Panc1 (cell line): ENCODE results near the gene CFAP299.

ENCODE experiments used
- POLR2AphosphoS5 ChIP-seq: IDR thresholded peaks from 2 replicates; pipeline ENCODE4 v1.6.1; 2012; ENCODE audit warnings: mild to moderate bottlenecking, low read depth, low read length, moderate library complexity
- SIN3A ChIP-seq: IDR thresholded peaks from 2 replicates; pipeline ENCODE4 v1.6.1; 2012; ENCODE audit warnings: low read depth, mild to moderate bottlenecking, low read length, moderate library complexity, borderline replicate concordance; ENCODE audit not compliant: insufficient read depth
- TCF7L2 ChIP-seq: IDR thresholded peaks from 2 replicates; pipeline ENCODE4 v1.6.1; 2011; ENCODE audit warnings: mild to moderate bottlenecking, low read depth, low read length, inconsistent platforms
- TF ChIP-seq, protein P1 (sequence below): fragments of 450-650 bp; IDR thresholded peaks from 2 replicates; pipeline ENCODE4 v1.5.1; 2017; ENCODE audit warnings: mild to moderate bottlenecking
- TF ChIP-seq, protein P2 (sequence below), 2 experiments: IDR thresholded peaks; 2 replicates each; pipeline ENCODE4 v1.6.1; 2011 to 2012; ENCODE audit warnings: low read depth in 2 of 2, control low read depth in 1 of 2, low read length in 1 of 2, mild to moderate bottlenecking in 1 of 2, moderate library complexity in 1 of 2; ENCODE audit not compliant: insufficient read depth in 1 of 2

DNA sequence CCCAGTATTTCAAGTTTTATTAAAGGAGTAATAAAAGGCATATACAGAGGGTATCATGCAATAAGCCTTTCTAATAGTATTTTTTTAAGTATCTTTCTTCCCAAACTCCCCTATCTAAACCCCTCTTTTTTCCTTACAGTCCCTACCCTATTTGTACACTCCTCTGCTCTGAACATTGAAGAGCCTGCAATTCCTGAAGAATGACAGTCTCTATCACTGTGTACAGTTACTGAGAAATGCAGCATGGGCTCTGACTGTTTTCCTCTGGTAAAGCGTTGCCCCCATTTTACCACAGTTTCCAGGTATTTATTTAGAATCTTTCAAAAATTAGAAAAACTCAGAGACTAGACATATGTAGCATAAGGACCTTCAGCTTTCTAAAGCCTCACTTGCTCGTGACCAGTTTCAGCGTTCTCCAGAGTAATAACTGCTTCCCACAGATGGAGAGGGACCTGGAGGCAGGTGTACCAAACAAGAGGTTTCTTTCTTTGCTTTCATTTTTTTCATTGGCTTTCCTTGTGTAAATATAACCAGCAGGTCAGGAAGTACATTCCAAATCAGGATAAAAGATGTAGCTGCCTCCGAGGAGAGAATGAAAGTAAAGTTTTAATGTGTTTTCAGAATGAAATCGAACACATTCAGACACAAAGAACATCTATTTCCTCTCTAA is 230.8 kb downstream of the CFAP299 start:
- TF ChIP-seq, protein P1, sequence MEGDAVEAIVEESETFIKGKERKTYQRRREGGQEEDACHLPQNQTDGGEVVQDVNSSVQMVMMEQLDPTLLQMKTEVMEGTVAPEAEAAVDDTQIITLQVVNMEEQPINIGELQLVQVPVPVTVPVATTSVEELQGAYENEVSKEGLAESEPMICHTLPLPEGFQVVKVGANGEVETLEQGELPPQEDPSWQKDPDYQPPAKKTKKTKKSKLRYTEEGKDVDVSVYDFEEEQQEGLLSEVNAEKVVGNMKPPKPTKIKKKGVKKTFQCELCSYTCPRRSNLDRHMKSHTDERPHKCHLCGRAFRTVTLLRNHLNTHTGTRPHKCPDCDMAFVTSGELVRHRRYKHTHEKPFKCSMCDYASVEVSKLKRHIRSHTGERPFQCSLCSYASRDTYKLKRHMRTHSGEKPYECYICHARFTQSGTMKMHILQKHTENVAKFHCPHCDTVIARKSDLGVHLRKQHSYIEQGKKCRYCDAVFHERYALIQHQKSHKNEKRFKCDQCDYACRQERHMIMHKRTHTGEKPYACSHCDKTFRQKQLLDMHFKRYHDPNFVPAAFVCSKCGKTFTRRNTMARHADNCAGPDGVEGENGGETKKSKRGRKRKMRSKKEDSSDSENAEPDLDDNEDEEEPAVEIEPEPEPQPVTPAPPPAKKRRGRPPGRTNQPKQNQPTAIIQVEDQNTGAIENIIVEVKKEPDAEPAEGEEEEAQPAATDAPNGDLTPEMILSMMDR, result no peak
- no peak for TF ChIP-seq POLR2AphosphoS5
- TF ChIP-seq, protein P2, sequence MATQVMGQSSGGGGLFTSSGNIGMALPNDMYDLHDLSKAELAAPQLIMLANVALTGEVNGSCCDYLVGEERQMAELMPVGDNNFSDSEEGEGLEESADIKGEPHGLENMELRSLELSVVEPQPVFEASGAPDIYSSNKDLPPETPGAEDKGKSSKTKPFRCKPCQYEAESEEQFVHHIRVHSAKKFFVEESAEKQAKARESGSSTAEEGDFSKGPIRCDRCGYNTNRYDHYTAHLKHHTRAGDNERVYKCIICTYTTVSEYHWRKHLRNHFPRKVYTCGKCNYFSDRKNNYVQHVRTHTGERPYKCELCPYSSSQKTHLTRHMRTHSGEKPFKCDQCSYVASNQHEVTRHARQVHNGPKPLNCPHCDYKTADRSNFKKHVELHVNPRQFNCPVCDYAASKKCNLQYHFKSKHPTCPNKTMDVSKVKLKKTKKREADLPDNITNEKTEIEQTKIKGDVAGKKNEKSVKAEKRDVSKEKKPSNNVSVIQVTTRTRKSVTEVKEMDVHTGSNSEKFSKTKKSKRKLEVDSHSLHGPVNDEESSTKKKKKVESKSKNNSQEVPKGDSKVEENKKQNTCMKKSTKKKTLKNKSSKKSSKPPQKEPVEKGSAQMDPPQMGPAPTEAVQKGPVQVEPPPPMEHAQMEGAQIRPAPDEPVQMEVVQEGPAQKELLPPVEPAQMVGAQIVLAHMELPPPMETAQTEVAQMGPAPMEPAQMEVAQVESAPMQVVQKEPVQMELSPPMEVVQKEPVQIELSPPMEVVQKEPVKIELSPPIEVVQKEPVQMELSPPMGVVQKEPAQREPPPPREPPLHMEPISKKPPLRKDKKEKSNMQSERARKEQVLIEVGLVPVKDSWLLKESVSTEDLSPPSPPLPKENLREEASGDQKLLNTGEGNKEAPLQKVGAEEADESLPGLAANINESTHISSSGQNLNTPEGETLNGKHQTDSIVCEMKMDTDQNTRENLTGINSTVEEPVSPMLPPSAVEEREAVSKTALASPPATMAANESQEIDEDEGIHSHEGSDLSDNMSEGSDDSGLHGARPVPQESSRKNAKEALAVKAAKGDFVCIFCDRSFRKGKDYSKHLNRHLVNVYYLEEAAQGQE (IDR thresholded peaks at IDR 0.05; ENCODE audit: insufficient read depth in 1 of 2, low read depth in 2 of 2, low read length in 1 of 2), result no peak
- TF ChIP-seq SIN3A, result no peak
- no peak for TF ChIP-seq TCF7L2
